CD4-positive, alpha-beta T cell treated with Interleukin-4 for 4 hours (primary cell): ENCODE measurements around the gene BMP8A.
"Not testable (repeated sequence)": the region's sequence is repeated elsewhere in the genome, so short reads cannot be mapped to it uniquely, and the experiment has no call there.

Source experiments
- DNase-seq: peaks from one replicate; pipeline ENCODE4 v3.0.0-alpha.2; 2020

The BMP8A gene

GRCh38 chr1:39484564-39484963 lies 6.9 kb upstream of the BMP8A start:
- DNase-seq: no peak

GRCh38 chr1:39485046-39485803 lies 6.2 kb upstream of the BMP8A start:
- no peak for DNase-seq

- no peak for DNase-seq
Measured at GRCh38 chr1:39488012-39488545, 3.4 kb upstream of the BMP8A start.

- DNase-seq: no peak
Measured at GRCh38 chr1:39488793-39489566, 2.5 kb upstream of the BMP8A start.

- DNase-seq: no peak
Measured at GRCh38 chr1:39489567-39490239, 1.7 kb upstream of the BMP8A start.

GRCh38 chr1:39490596-39491145 lies 765 bp upstream of the BMP8A start:
- DNase-seq: no peak

- not testable (repeated sequence) for DNase-seq
Measured at GRCh38 chr1:39492118-39493042, 944 bp downstream of the BMP8A start.

- DNase-seq: not testable (repeated sequence)
Measured at GRCh38 chr1:39493043-39493810, 1.8 kb downstream of the BMP8A start.

- no peak for DNase-seq
Measured at GRCh38 chr1:39494671-39495410, 3.4 kb downstream of the BMP8A start.

- not testable (repeated sequence) for DNase-seq
Measured at GRCh38 chr1:39496520-39496919, 5.1 kb downstream of the BMP8A start.

- no peak for DNase-seq
Measured at GRCh38 chr1:39497585-39497984, 6.1 kb downstream of the BMP8A start.

GRCh38 chr1:39498096-39498710 lies 6.8 kb downstream of the BMP8A start:
- not testable (repeated sequence) for DNase-seq

GRCh38 chr1:39498821-39499220 lies 7.4 kb downstream of the BMP8A start:
- not testable (repeated sequence) for DNase-seq

GRCh38 chr1:39499668-39500067 lies 8.2 kb downstream of the BMP8A start:
- DNase-seq: no peak

GRCh38 chr1:39500862-39501389 lies 9.5 kb downstream of the BMP8A start:
- DNase-seq: no peak

GRCh38 chr1:39501666-39502065 lies 10.2 kb downstream of the BMP8A start:
- DNase-seq: no peak

GRCh38 chr1:39504436-39504835 lies 13.0 kb downstream of the BMP8A start:
- DNase-seq: not testable (repeated sequence)

GRCh38 chr1:39505289-39505688 lies 13.9 kb downstream of the BMP8A start:
- DNase-seq: no peak

- no peak for DNase-seq
Measured at GRCh38 chr1:39507230-39507928, 15.9 kb downstream of the BMP8A start.
